Measurements from ENCODE around the gene TEDC1.

TEDC1 gene

GRCh38 chr14:105495990-105496830 lies 5.2 kb downstream of the TEDC1 start:
- no peak for DNase-seq (ENCODE audit: low spot score)

GRCh38 chr14:105496831-105497591 lies 6.0 kb downstream of the TEDC1 start:
- DNase-seq (ENCODE audit: low spot score), result no peak

GRCh38 chr14:105497671-105498429 lies 6.8 kb downstream of the TEDC1 start:
- no peak for DNase-seq (ENCODE audit: low spot score)

GRCh38 chr14:105498430-105499255 lies 7.6 kb downstream of the TEDC1 start:
- no peak for DNase-seq (ENCODE audit: low spot score)

- DNase-seq (ENCODE audit: low spot score), result no peak
These were observed 8.4 kb downstream of the TEDC1 start for GRCh38 chr14:105499256-105500035.

GRCh38 chr14:105500036-105500725 lies 9.1 kb downstream of the TEDC1 start:
- DNase-seq (ENCODE audit: low spot score), result no peak

GRCh38 chr14:105500726-105501101 lies 9.7 kb downstream of the TEDC1 start:
- DNase-seq (ENCODE audit: low spot score), result no peak

GRCh38 chr14:105501504-105502291 lies 10.7 kb downstream of the TEDC1 start:
- no peak for DNase-seq (ENCODE audit: low spot score)

- DNase-seq (ENCODE audit: low spot score), result no peak
These were observed 11.6 kb downstream of the TEDC1 start for GRCh38 chr14:105502446-105503295.

- no peak for DNase-seq (ENCODE audit: low spot score)
These were observed 12.2 kb downstream of the TEDC1 start for GRCh38 chr14:105503296-105503640.

GRCh38 chr14:105503935-105504692 lies 13.1 kb downstream of the TEDC1 start:
- DNase-seq (ENCODE audit: low spot score), result no peak

GRCh38 chr14:105505101-105505500 lies 14.1 kb downstream of the TEDC1 start:
- no peak for DNase-seq (ENCODE audit: low spot score)

GRCh38 chr14:105507247-105507646 lies 16.2 kb downstream of the TEDC1 start:
- DNase-seq (ENCODE audit: low spot score), result no peak

- no peak for DNase-seq (ENCODE audit: low spot score)
These were observed 17.0 kb downstream of the TEDC1 start for GRCh38 chr14:105508069-105508468.

- DNase-seq (ENCODE audit: low spot score), result no peak
These were observed 17.6 kb downstream of the TEDC1 start for GRCh38 chr14:105508601-105509000.

GRCh38 chr14:105517096-105517495 lies 26.1 kb downstream of the TEDC1 start:
- no peak for DNase-seq (ENCODE audit: low spot score)

GRCh38 chr14:105519946-105520698 lies 29.1 kb downstream of the TEDC1 start:
- no peak for DNase-seq (ENCODE audit: low spot score)
